NCI-H187 (cell line): Measurements from ENCODE around the gene CEP41.

Experiments used
- DNase-seq, 2 experiments: peaks; one replicate each; lab custom pipeline; 2025; lab: John Stamatoyannopoulos, UW

Gene CEP41

GRCh38 chr7:130369110-130369711, 71.6 kb downstream of the CEP41 start:
- DNase-seq = no peak

- DNase-seq = no peak
Observed at GRCh38 chr7:130367836-130368746, 72.7 kb downstream of the CEP41 start.

GRCh38 chr7:130367088-130367755, 73.6 kb downstream of the CEP41 start:
- no peak for DNase-seq

GRCh38 chr7:130366564-130366963, 74.3 kb downstream of the CEP41 start:
- no peak for DNase-seq

- DNase-seq = peak; percentile 93 to 99
Observed at GRCh38 chr7:130365511-130366441, 75.0 kb downstream of the CEP41 start.

- no peak for DNase-seq
Observed at GRCh38 chr7:130365088-130365487, 75.7 kb downstream of the CEP41 start.

- no peak for DNase-seq
Observed at GRCh38 chr7:130364451-130364850, 76.4 kb downstream of the CEP41 start.

GRCh38 chr7:130363026-130363847, 77.6 kb downstream of the CEP41 start:
- DNase-seq = no peak

- DNase-seq = no peak
Observed at GRCh38 chr7:130362251-130362816, 78.5 kb downstream of the CEP41 start.

GRCh38 chr7:130361681-130362080, 79.1 kb downstream of the CEP41 start:
- no peak for DNase-seq

- DNase-seq = no peak
Observed at GRCh38 chr7:130360518-130360917, 80.3 kb downstream of the CEP41 start.

- DNase-seq = no peak
Observed at GRCh38 chr7:130359276-130359857, 81.4 kb downstream of the CEP41 start.

- DNase-seq = no peak
Observed at GRCh38 chr7:130358471-130358870, 82.3 kb downstream of the CEP41 start.

- no peak for DNase-seq
Observed at GRCh38 chr7:130356876-130357611, 83.8 kb downstream of the CEP41 start.

GRCh38 chr7:130356121-130356875, 84.5 kb downstream of the CEP41 start:
- DNase-seq = no peak

- no peak for DNase-seq
Observed at GRCh38 chr7:130353196-130353595, 87.6 kb downstream of the CEP41 start.

GRCh38 chr7:130352194-130353074, 88.4 kb downstream of the CEP41 start:
- peak; percentile 93 to 96 for DNase-seq

- DNase-seq = peak in 1 of 2 experiments; percentile 81
Observed at GRCh38 chr7:130351791-130352090, 89.1 kb downstream of the CEP41 start.
